HG02884 (cell line): ENCODE results near the gene RSPH9.
A peak's percentile ranks its signal among the peaks of the same experiment; 100 is the strongest.

Experiments used
- ATAC-seq: cut with Tn5 transposase; IDR thresholded peaks from one replicate; pipeline ENCODE4 v1.9.1; 2021; ENCODE audit warnings: mild to moderate bottlenecking, moderate library complexity; ENCODE audit not compliant: unreplicated experiment

The RSPH9 gene

GRCh38 chr6:43644940-43645612 is at the start of gene RSPH9:
Gene RSPH9 (plus strand): TSS chr6:43645036. CDS start chr6:43645099, 63 bp downstream.
- peak; percentile 57 for ATAC-seq

GRCh38 chr6:43600595-43600994 is 44.2 kb upstream of the RSPH9 start:
- no peak for ATAC-seq

- ATAC-seq, result no peak
These were observed 40.7 kb upstream of the RSPH9 start for GRCh38 chr6:43604174-43604573.

GRCh38 chr6:43606019-43606418 is 38.8 kb upstream of the RSPH9 start:
- ATAC-seq, result no peak

GRCh38 chr6:43608310-43608763 is 36.5 kb upstream of the RSPH9 start:
- ATAC-seq, result no peak

DNA sequence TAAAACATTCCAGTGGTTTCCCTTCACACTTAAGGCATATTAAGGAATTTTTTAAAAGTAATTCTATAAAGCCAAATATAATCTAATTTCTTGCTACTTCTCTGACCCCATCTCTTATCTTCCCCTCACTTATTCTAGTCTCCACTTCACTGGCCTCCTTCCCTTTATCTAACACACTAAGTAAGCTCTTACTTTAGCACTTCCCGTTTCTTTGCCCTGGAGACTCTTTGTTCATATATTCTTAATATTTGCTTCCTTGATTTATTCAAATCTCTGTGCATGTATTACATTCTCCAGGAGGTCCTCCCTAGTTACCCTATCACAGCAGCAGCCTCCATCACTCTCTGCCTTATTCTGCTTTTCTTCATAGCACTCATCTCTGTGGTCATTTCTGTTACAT is 36.0 kb upstream of the RSPH9 start:
- no peak for ATAC-seq

DNA sequence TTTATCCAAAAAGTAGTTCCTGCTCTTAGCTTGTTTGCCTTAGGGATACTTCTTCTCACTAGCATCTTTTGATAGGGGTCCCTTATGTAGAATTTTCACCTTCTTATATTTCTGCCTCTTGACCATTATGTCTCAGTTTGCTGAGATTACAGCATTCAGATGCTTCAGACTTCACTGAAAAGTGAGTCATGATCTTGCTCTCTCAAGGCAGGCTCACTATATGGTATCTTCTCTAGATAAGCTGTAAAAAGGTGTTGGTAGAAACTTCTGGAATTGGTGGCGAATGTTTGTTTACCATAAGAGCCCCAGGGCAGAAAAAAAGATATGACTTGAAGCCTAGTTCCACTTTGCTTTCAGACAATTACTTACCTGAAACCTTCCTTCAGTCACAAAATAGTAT is 35.4 kb upstream of the RSPH9 start:
- ATAC-seq, result no peak

GRCh38 chr6:43610431-43610830 is 34.4 kb upstream of the RSPH9 start:
- ATAC-seq, result no peak

- ATAC-seq, result no peak
These were observed 31.0 kb upstream of the RSPH9 start for GRCh38 chr6:43613721-43614395.

DNA sequence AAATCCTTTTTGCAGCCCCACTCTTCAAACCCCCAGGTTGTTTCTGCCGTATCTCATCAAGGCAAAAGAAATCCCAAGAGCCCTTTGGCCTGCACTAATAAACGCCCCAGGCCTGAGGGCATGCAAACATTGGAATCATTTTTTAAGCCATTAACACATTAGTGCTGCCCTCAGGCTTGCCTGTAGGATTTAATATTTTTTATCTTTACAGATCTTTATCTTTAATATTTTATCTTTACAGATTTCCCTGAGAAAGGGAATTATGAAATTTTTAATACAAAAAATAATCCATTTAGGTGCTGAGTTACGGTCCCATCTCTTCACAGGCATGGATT is 30.5 kb upstream of the RSPH9 start:
- ATAC-seq, result no peak

DNA sequence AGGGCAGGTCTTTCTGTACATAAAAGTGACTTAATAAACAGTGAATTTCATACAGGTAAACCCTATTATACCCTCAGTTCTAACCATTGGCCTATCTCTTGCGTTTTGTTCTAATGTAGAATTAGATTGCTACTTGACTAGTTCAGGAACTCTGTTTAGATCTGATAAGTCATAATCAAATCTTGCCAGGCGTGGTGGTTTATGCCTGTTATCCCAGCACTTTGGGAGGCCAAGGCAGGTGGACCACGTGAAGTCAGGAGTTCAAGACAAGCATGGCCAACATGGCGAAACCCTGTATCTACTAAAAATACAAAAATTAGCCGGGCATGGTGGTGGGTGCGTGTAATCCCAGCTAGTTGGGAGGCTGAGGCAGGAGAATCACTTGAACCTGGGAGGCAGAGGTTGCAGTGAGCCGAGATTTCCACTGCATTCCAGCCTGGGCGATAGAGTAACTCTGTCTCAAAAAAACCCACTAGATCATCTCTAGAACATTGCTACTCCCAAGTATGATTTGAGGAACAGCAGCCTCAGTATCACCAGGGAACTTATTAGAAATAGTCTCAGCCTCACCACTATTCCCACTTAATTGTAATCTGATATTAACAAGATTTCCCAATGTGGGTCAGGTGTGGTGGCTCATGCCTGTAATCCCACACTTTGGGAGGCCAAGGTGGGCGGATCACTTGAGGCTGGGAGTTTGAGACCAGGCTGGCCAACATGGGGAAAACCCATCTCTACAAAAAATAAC is 27.9 kb upstream of the RSPH9 start:
- no peak for ATAC-seq

- no peak for ATAC-seq
These were observed 23.6 kb upstream of the RSPH9 start for GRCh38 chr6:43621078-43621835.

DNA sequence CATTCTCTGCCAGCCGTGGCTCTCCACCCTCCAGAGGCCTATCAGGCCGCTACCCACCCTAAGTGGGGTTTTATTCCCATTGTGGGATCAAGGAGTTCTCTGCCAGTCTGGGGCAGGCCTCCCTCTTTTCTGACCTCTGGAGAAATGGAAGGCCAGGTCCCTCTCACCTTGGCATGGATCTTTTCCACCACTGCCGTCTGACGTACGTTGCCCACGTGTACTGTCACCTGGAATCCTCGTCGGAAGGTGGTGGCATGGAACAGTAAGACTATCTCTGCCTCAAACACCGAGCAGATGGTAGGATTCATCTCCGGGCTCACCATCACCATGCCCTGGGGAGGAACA is 23.0 kb upstream of the RSPH9 start:
- no peak for ATAC-seq

GRCh38 chr6:43622541-43622940 is 22.3 kb upstream of the RSPH9 start:
- no peak for ATAC-seq

- ATAC-seq, result no peak
These were observed 20.7 kb upstream of the RSPH9 start for GRCh38 chr6:43623880-43624785.

GRCh38 chr6:43624786-43625288 is 20.0 kb upstream of the RSPH9 start:
- no peak for ATAC-seq

DNA sequence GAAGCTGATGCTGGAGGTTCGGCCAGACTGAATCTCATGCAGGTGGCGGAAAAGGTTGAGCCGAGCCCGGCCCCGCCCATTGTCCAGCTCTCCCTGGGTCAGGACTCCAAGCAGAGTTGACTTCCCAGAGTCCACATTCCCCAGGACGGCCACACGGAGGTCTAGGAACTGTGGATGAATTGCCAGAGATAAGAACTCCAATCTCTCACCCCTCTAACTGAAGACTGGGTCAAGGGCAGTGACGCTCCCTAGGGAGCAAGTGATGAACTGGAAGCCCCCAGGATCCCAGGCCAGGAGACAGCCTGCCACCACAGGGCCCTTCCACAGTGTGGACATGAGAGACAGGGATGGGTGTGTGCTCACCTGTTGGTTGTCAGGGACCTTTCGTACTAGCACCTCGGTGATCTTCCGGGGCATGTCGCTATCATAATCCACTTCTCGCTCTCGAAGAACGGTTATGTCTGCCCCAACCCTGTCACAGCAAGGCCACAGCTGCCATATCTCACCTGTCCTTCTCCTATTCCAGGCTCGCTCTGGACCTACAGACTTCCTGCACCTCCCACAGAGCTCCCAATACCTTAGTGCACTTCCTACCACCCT is 19.3 kb upstream of the RSPH9 start:
- no peak for ATAC-seq

DNA sequence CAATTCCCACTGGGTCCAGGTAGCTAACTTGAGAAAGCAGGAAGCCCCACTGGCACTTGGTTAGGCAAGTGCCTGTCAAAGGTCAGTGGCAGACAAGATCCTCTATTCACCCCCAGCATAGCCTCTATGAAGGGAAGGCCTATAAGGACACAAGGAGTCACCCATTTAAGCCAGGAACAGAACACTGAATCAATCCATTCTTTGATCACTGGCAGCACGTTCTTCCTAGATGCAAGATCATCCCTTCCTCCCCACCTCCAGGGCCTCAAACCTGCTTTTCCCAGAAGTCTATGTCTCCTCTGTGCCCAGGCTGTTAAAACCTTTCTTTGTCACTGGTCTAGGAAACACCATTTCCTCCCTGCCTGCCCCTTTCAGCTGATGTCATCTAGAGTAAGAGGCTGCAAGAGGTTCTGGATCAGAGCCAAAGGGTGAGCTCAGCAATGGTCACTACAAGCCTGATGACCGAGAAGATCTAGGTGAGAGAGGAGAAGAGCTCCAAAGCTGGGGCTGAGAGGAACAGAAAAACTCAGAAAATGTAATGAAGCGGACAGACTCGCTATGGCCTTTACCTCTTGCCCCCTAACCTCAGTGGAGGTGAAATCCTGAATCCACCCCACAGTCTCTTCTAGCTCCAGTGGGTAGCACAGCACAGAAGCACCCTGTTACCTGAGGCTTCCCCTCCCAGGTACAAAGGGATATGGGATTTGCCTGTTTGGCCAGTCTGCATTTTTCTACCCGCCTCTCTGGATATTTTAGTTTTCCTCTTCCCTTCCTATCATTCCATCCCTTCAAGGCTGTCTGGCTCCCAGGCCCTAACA is 17.6 kb upstream of the RSPH9 start:
- no peak for ATAC-seq
